CD14-positive monocyte (primary cell): ENCODE results near the gene MPDZ. TPM values are rescaled to one million over a fixed set of nuclear protein-coding genes. Genes with fewer than 3 reads are reported as not detected.
A peak's percentile ranks its signal among the peaks of the same experiment; 100 is the strongest.

Source experiments
- DNase-seq, 3 donors: peaks; one replicate each; pipeline ENCODE4 v3.0.0-alpha.2; 2011 to 2022
- H2AFZ ChIP-seq: 2 replicates; pipeline ENCODE4 v1.6.0; 2012; ENCODE audit warnings: mild to moderate bottlenecking, low read depth, low read length, inconsistent platforms; ENCODE audit not compliant: insufficient read depth, poor library complexity, severe bottlenecking
- H3K27ac ChIP-seq, 2 donors: 1 replicate in 1 of 2; 2 replicates in 1 of 2; pipeline ENCODE4 v1.5.1; 2012 to 2013; ENCODE audit warnings: low read length in 2 of 2, control low read depth in 1 of 2, inconsistent platforms in 1 of 2, low read depth in 1 of 2, mild to moderate bottlenecking in 1 of 2
- H3K27me3 ChIP-seq, 2 donors: one replicate each; pipeline versions ENCODE4 v1.6.0 to v1.6.1; 2011 to 2013; ENCODE audit warnings: low read length in 2 of 2; ENCODE audit not compliant: control insufficient read depth in 2 of 2, insufficient read depth in 2 of 2
- H3K36me3 ChIP-seq, 2 donors: replicated peaks in 1 of 2; 1 replicate in 1 of 2; 2 replicates in 1 of 2; pipeline versions ENCODE4 v1.5.1 to v1.6.1; 2012 to 2013; ENCODE audit warnings: low read length in 2 of 2, control low read depth in 1 of 2, inconsistent platforms in 1 of 2, mild to moderate bottlenecking in 1 of 2; ENCODE audit not compliant: insufficient read depth in 2 of 2, control insufficient read depth in 1 of 2
- H3K4me1 ChIP-seq, 2 donors: 1 replicate in 1 of 2; 2 replicates in 1 of 2; pipeline versions ENCODE4 v1.5.1 to v1.6.1; 2012 to 2013; ENCODE audit warnings: low read length in 2 of 2, control low read depth in 1 of 2, inconsistent platforms in 1 of 2, mild to moderate bottlenecking in 1 of 2, moderate library complexity in 1 of 2; ENCODE audit not compliant: insufficient read depth in 2 of 2, control insufficient read depth in 1 of 2
- H3K4me2 ChIP-seq: replicated peaks from 2 replicates; pipeline ENCODE3; 2012; ENCODE audit warnings: low read length, moderate library complexity, mild to moderate bottlenecking; ENCODE audit not compliant: poor library complexity, severe bottlenecking; ENCODE audit errors: extremely low read depth
- H3K4me3 ChIP-seq, 3 experiments: fragments of 200-600 bp in 1 of 3; sonication (generic) in 1 of 3; replicated peaks in 1 of 3; 1 replicate in 2 of 3; 2 replicates in 1 of 3; pipeline ENCODE4 v1.5.1; 2011 to 2013; ENCODE audit warnings: low read length in 3 of 3, mild to moderate bottlenecking in 3 of 3, control low read depth in 2 of 3, low read depth in 2 of 3, inconsistent platforms in 1 of 3, moderate library complexity in 1 of 3
- H3K79me2 ChIP-seq: 2 replicates; pipeline ENCODE4 v1.6.0; 2012; ENCODE audit warnings: mild to moderate bottlenecking, control low read depth, inconsistent platforms, low read length, moderate library complexity; ENCODE audit not compliant: insufficient read depth
- H3K9ac ChIP-seq: 2 replicates; pipeline ENCODE4 v1.6.0; 2017; ENCODE audit warnings: low read length, mild to moderate bottlenecking; ENCODE audit not compliant: insufficient read depth, poor library complexity, severe bottlenecking
- H3K9me3 ChIP-seq, 2 donors: replicated peaks in 1 of 2; 1 replicate in 1 of 2; 2 replicates in 1 of 2; pipeline versions ENCODE4 v1.5.1 to v1.6.1; 2012 to 2013; ENCODE audit warnings: low read length in 2 of 2, control low read depth in 1 of 2; ENCODE audit not compliant: control insufficient read depth in 1 of 2, insufficient read depth in 1 of 2
- H4K20me1 ChIP-seq: 2 replicates; pipeline ENCODE4 v1.6.0; 2012; ENCODE audit warnings: mild to moderate bottlenecking, low read length, control low read depth, moderate library complexity; ENCODE audit not compliant: insufficient read depth
- H3K27ac Mint-ChIP-seq, 7 donors: one replicate each; pipeline ENCODE4 v1.8.0; 2020; ENCODE audit warnings: mild to moderate bottlenecking in 7 of 7, mixed read lengths in 7 of 7, moderate library complexity in 6 of 7, inconsistent platforms in 2 of 7
- H3K27me3 Mint-ChIP-seq, 3 donors: one replicate each; pipeline ENCODE4 v1.8.0; 2021 to 2022; ENCODE audit warnings: low read depth in 3 of 3, mild to moderate bottlenecking in 3 of 3, mixed read lengths in 3 of 3, moderate library complexity in 3 of 3, inconsistent platforms in 1 of 3
- H3K36me3 Mint-ChIP-seq, 2 donors: one replicate each; pipeline ENCODE4 v1.8.0; 2020; ENCODE audit warnings: mixed read lengths in 2 of 2, inconsistent platforms in 1 of 2, mild to moderate bottlenecking in 1 of 2
- H3K4me1 Mint-ChIP-seq: one replicate; pipeline ENCODE4 v1.8.0; 2020; ENCODE audit warnings: mild to moderate bottlenecking, mixed read lengths
- H3K4me3 Mint-ChIP-seq, 2 donors: one replicate each; pipeline ENCODE4 v1.8.0; 2020; ENCODE audit warnings: mild to moderate bottlenecking in 2 of 2, mixed read lengths in 2 of 2, moderate library complexity in 1 of 2
- H3K9me3 Mint-ChIP-seq, 7 donors: one replicate each; pipeline ENCODE4 v1.8.0; 2020 to 2022; ENCODE audit warnings: mixed read lengths in 7 of 7, mild to moderate bottlenecking in 6 of 7, moderate library complexity in 6 of 7, inconsistent platforms in 2 of 7
- CTCF ChIP-seq: fragments of 200-600 bp; IDR thresholded peaks from one replicate; pipeline ENCODE4 v1.8.0; 2022; ENCODE audit warnings: antibody characterized with exemption, mild to moderate bottlenecking
- WGBS: methylation state at CpG from one replicate; pipeline ENCODE4 v1.1.5; 2013; ENCODE audit warnings: missing lambda C conversion rate; ENCODE audit not compliant: insufficient coverage; 5-methylcytosine and 5-hydroxymethylcytosine counted together
- intact Hi-C, 2 donors: fragments of 100-400 bp; cut with micrococcal nuclease; formaldehyde crosslinking; loops; one replicate each; pipeline versions ENCODE4 v1.15.0 to v1.15.1; 2023
- polyA minus RNA-seq: library from RNA; depleted of rRNA, polyadenylated mRNA; stranded (reverse); fragments of >200 nt; gene quantifications from 2 replicates; pipeline ENCODE4 v1.2.3, GENCODE V29; 2012
- polyA plus RNA-seq, 3 donors: library from polyadenylated mRNA; depleted of rRNA in 1 of 3; unstranded in 2 of 3; stranded (reverse) in 1 of 3; fragments of 300-500 nt in 2 of 3; fragments of >200 nt in 1 of 3; fragmentation: Illumina TruSeq in 2 of 3; gene quantifications; 1 replicate in 2 of 3; 2 replicates in 1 of 3; pipeline ENCODE4 v1.2.3, GENCODE V29; 2012 to 2021
- total RNA-seq, 12 experiments: library from RNA in 1 of 12; stranded (reverse) in 1 of 12; fragments of 120-200 nt in 1 of 12; gene quantifications; one replicate each; pipeline ENCODE4 v1.2.4 and lab custom pipeline; 2013 to 2026; ENCODE audit warnings: mixed read lengths in 6 of 12, inconsistent platforms in 1 of 12

MPDZ gene
- total RNA-seq (2013): 0.15 TPM
- polyA plus RNA-seq (not detected), polyA minus RNA-seq (not detected in 2 replicates), total RNA-seq (lab: John Stamatoyannopoulos, UW) (0 to 8.2 (median 0.23) reads per million in 11 experiments)

- H3K4me2 ChIP-seq: peak within 1 kb of the TSS; percentile 4
- no peaks in the 10 kb centered on the region for H3K4me1 ChIP-seq
- H2AFZ ChIP-seq: no peak within 1 kb of the TSS
- peaks cover 0 to 10% (median 2%) of the 10 kb centered on the region in 7 donors for H3K9me3 Mint-ChIP-seq
- peaks cover 2% of the 10 kb centered on the region for H3K4me1 Mint-ChIP-seq
- H3K79me2 ChIP-seq: no peaks in the 10 kb centered on the region
- no peak within 1 kb of the TSS for H3K4me3 ChIP-seq
- TF ChIP-seq CTCF: no peak
- no peaks in the 10 kb centered on the region for H3K36me3 ChIP-seq
- no peak within 1 kb of the TSS for H3K9ac ChIP-seq
- under 1% methylated on average over 72 of the region's 82 CpGs for WGBS
- H3K27ac ChIP-seq: no peak within 1 kb of the TSS
- no peak for DNase-seq
- H3K27me3 ChIP-seq: peaks cover 21 to 34% of the 10 kb centered on the region in 2 donors
- H3K4me3 Mint-ChIP-seq: peak within 1 kb of the TSS in 1 of 2 donors; percentile 82
- no peak within 1 kb of the TSS for H3K27ac Mint-ChIP-seq
- no peaks in the 10 kb centered on the region for H4K20me1 ChIP-seq
- no peaks in the 10 kb centered on the region for H3K36me3 Mint-ChIP-seq
- H3K27me3 Mint-ChIP-seq: peaks cover 19 to 43% (median 29%) of the 10 kb centered on the region in 3 donors
- no peaks in the 10 kb centered on the region for H3K9me3 ChIP-seq
- intact Hi-C loops: no loop called here
Measured at GRCh38 chr9:13279284-13280141, at the start of gene MPDZ. MPDZ (minus strand) TSS chr9:13279692; CDS start chr9:13250315, 29,377 bp downstream.

- no CpG with 5 or more reads among the region's 1 CpG for WGBS
- Mint-ChIP-seq H3K9me3 (peaks cover 0 to 3% (median 0%) of the 10 kb centered on the region in 7 donors), H3K27ac (no peak overlapping the region), H3K27me3 (peaks cover 0 to 1% (median 0%) of the 10 kb centered on the region in 3 donors), H3K4me3 (no peak overlapping the region), H3K36me3 (no peaks in the 10 kb centered on the region), H3K4me1 (no peaks in the 10 kb centered on the region)
- DNase-seq: no peak
- Histone ChIP-seq H3K4me1 (no peaks in the 10 kb centered on the region), H3K36me3 (no peaks in the 10 kb centered on the region), H3K79me2 (no peaks in the 10 kb centered on the region), H4K20me1 (no peaks in the 10 kb centered on the region), H3K4me3 (no peak overlapping the region), H3K27ac (no peak overlapping the region), H3K9ac (no peak overlapping the region), H3K4me2 (no peak overlapping the region), H3K27me3 (no peaks in the 10 kb centered on the region), H2AFZ (no peak overlapping the region), H3K9me3 (no peaks in the 10 kb centered on the region)
- intact Hi-C loops: no loop called here
- TF ChIP-seq CTCF: no peak
Measured at GRCh38 chr9:13324988-13325387, 45.5 kb upstream of the MPDZ start.
